ENCODE measurements around the gene SLC29A2.
"Not testable (repeated sequence)": the region's sequence is repeated elsewhere in the genome, so short reads cannot be mapped to it uniquely, and the experiment has no call there.

Gene SLC29A2

GRCh38 chr11:66332371-66333219 is 39.0 kb downstream of the SLC29A2 start:
- FAIRE-seq: no peak

GRCh38 chr11:66331542-66332370 is 39.8 kb downstream of the SLC29A2 start:
- FAIRE-seq: no peak

- FAIRE-seq: no peak
These were observed 40.6 kb downstream of the SLC29A2 start for GRCh38 chr11:66330931-66331330.

GRCh38 chr11:66329165-66329673 is 42.3 kb downstream of the SLC29A2 start:
- FAIRE-seq: no peak

- FAIRE-seq: no peak
These were observed 43.0 kb downstream of the SLC29A2 start for GRCh38 chr11:66328302-66329144.

GRCh38 chr11:66328031-66328301 is 43.6 kb downstream of the SLC29A2 start:
- FAIRE-seq: no peak

- FAIRE-seq: no peak
These were observed 44.2 kb downstream of the SLC29A2 start for GRCh38 chr11:66327171-66328030.

GRCh38 chr11:66326261-66327111 is 45.1 kb downstream of the SLC29A2 start:
- no peak for FAIRE-seq

- FAIRE-seq: no peak
These were observed 46.3 kb downstream of the SLC29A2 start for GRCh38 chr11:66325263-66325671.

- FAIRE-seq: no peak
These were observed 46.9 kb downstream of the SLC29A2 start for GRCh38 chr11:66324664-66325063.

- FAIRE-seq: no peak
These were observed 47.9 kb downstream of the SLC29A2 start for GRCh38 chr11:66323684-66324083.

GRCh38 chr11:66322732-66323427 is 48.7 kb downstream of the SLC29A2 start:
- no peak for FAIRE-seq

- no peak for FAIRE-seq
These were observed 50.0 kb downstream of the SLC29A2 start for GRCh38 chr11:66321606-66322005.

- FAIRE-seq: not testable (repeated sequence)
These were observed 50.8 kb downstream of the SLC29A2 start for GRCh38 chr11:66320748-66321147.

- FAIRE-seq: not testable (repeated sequence)
These were observed 51.3 kb downstream of the SLC29A2 start for GRCh38 chr11:66320289-66320688.

GRCh38 chr11:66318600-66318970 is 53.0 kb downstream of the SLC29A2 start:
- no peak for FAIRE-seq

- no peak for FAIRE-seq
These were observed 53.6 kb downstream of the SLC29A2 start for GRCh38 chr11:66317723-66318599.

- no peak for FAIRE-seq
These were observed 54.2 kb downstream of the SLC29A2 start for GRCh38 chr11:66317322-66317722.

- FAIRE-seq: no peak
These were observed 54.7 kb downstream of the SLC29A2 start, which contains the start of gene CD248 for GRCh38 chr11:66316849-66317251. Gene CD248 (minus strand): TSS chr11:66317044. CDS start chr11:66317027, 17 bp downstream.
